Measurements from ENCODE around the gene BBS9.

DNA sequence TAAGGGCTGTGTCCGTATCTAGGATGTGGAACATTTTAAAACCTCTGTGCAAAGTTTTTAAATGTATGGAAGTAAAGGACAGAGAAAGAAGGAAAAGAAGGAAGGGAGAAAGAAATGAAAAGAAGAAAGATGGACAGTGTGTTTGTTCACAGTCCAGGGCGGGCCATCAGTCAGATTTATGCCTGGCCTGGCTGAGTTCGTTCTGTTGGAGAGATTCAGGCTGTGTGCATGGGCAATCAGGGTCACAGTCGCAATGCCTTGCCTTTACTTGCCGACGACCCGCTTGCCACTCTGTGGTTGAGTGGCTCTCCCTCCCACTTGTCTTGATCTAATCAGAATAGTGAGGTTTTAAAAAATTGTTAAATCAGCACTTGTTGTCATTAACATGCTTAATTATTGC lies 406.6 kb downstream of the BBS9 start:
- TF ChIP-seq, protein P1, sequence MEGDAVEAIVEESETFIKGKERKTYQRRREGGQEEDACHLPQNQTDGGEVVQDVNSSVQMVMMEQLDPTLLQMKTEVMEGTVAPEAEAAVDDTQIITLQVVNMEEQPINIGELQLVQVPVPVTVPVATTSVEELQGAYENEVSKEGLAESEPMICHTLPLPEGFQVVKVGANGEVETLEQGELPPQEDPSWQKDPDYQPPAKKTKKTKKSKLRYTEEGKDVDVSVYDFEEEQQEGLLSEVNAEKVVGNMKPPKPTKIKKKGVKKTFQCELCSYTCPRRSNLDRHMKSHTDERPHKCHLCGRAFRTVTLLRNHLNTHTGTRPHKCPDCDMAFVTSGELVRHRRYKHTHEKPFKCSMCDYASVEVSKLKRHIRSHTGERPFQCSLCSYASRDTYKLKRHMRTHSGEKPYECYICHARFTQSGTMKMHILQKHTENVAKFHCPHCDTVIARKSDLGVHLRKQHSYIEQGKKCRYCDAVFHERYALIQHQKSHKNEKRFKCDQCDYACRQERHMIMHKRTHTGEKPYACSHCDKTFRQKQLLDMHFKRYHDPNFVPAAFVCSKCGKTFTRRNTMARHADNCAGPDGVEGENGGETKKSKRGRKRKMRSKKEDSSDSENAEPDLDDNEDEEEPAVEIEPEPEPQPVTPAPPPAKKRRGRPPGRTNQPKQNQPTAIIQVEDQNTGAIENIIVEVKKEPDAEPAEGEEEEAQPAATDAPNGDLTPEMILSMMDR (IDR thresholded peaks at IDR 0.05; ENCODE audit: low read depth, low read length), result no peak
- TF ChIP-seq EZH2phosphoT487 (IDR thresholded peaks at IDR 0.05; ENCODE audit: low read depth), result no peak

Data from OCI-LY3 (cell line).